B cell (primary cell): Measurements from ENCODE around the gene SFXN5. TPM values are rescaled to one million over a fixed set of nuclear protein-coding genes. Genes with fewer than 3 reads are reported as not detected.

Experiments used
- ATAC-seq: fragments of 200-7000 bp; cut with Tn5 transposase; one replicate; pipeline ENCODE4 v1.10.0; 2021; ENCODE audit warnings: low read depth, mild to moderate bottlenecking, moderate number of reproducible peaks, moderate library complexity
- CTCF ChIA-PET: fragments of 350-600 bp; sonication (Branson Sonifier 250); formaldehyde crosslinking; loops from one replicate; lab custom pipeline; 2021; ENCODE audit warnings: antibody characterized with exemption, inconsistent platforms; lab: Charles Lee
- POLR2A ChIA-PET: fragments of 350-600 bp; sonication (Branson Sonifier 250); formaldehyde crosslinking; loops from one replicate; lab custom pipeline; 2021; ENCODE audit warnings: antibody characterized with exemption; lab: Charles Lee
- DNase-seq: peaks from one replicate; pipeline ENCODE4 v3.0.0; 2013
- H2AFZ ChIP-seq: 2 replicates; pipeline ENCODE4 v1.6.1; 2012; ENCODE audit warnings: mild to moderate bottlenecking, low read depth, low read length; ENCODE audit not compliant: insufficient read depth, poor library complexity, severe bottlenecking
- H3K27ac ChIP-seq, 2 donors: 1 replicate in 1 of 2; 2 replicates in 1 of 2; pipeline ENCODE4 v1.5.1; 2012 to 2013; ENCODE audit warnings: low read length in 2 of 2, mild to moderate bottlenecking in 2 of 2, moderate library complexity in 1 of 2
- H3K27me3 ChIP-seq, 4 experiments: fragments of 200-600 bp in 1 of 4; sonication (generic) in 1 of 4; replicated peaks in 1 of 4; 1 replicate in 2 of 4; 2 replicates in 2 of 4; pipeline versions ENCODE4 v1.6.1 to v1.7.0; 2013 to 2016; ENCODE audit warnings: low read length in 3 of 4, mild to moderate bottlenecking in 2 of 4, mixed read lengths in 1 of 4, moderate library complexity in 1 of 4; ENCODE audit not compliant: insufficient read depth in 4 of 4, control insufficient read depth in 3 of 4; ENCODE audit errors: control extremely low read depth in 1 of 4
- H3K36me3 ChIP-seq, 2 experiments: replicated peaks in 1 of 2; 1 replicate in 1 of 2; 2 replicates in 1 of 2; pipeline versions ENCODE4 v1.6.1 to v1.7.1; 2013; ENCODE audit warnings: low read length in 1 of 2; ENCODE audit not compliant: insufficient read depth in 2 of 2, control insufficient read depth in 1 of 2; ENCODE audit errors: control extremely low read depth in 1 of 2, extremely low read depth in 1 of 2
- H3K4me1 ChIP-seq, 2 donors: fragments of 200-600 bp in 1 of 2; sonication (generic) in 1 of 2; 1 replicate in 1 of 2; 2 replicates in 1 of 2; pipeline versions ENCODE4 v1.5.1 to v1.6.1; 2013 to 2017; ENCODE audit warnings: low read length in 2 of 2; ENCODE audit not compliant: control insufficient read depth in 2 of 2, insufficient read depth in 2 of 2
- H3K4me2 ChIP-seq: replicated peaks from 2 replicates; pipeline ENCODE3; 2012; ENCODE audit warnings: mild to moderate bottlenecking, low read depth, low read length; ENCODE audit not compliant: poor library complexity, severe bottlenecking
- H3K4me3 ChIP-seq, 5 experiments: fragments of 200-600 bp in 1 of 5; sonication (generic) in 1 of 5; 1 replicate in 3 of 5; 2 replicates in 2 of 5; pipeline versions ENCODE4 v1.5.1 to v1.7.0; 2011 to 2016; ENCODE audit warnings: low read length in 4 of 5, mild to moderate bottlenecking in 4 of 5, low read depth in 2 of 5, control low read depth in 1 of 5, moderate library complexity in 1 of 5; ENCODE audit not compliant: insufficient read depth in 1 of 5; ENCODE audit errors: control extremely low read depth in 1 of 5, extremely low read depth in 1 of 5
- H3K79me2 ChIP-seq: fragments of 200-600 bp; sonication (generic); one replicate; pipeline ENCODE4 v1.6.0; 2016; ENCODE audit warnings: low read length; ENCODE audit not compliant: control insufficient read depth, insufficient read depth
- H3K9ac ChIP-seq: fragments of 200-600 bp; sonication (generic); 2 replicates; pipeline ENCODE4 v1.6.1; 2017; ENCODE audit warnings: mild to moderate bottlenecking, low read length, moderate library complexity
- H3K9me3 ChIP-seq, 3 donors: one replicate each; pipeline versions ENCODE4 v1.6.1 to v1.7.1; 2013; ENCODE audit warnings: low read length in 2 of 3; ENCODE audit not compliant: control insufficient read depth in 2 of 3, insufficient read depth in 1 of 3; ENCODE audit errors: control extremely low read depth in 1 of 3
- H4K20me1 ChIP-seq: 2 replicates; pipeline ENCODE4 v1.6.0; 2012; ENCODE audit warnings: mild to moderate bottlenecking, low read length; ENCODE audit not compliant: insufficient read depth, control insufficient read depth, poor library complexity, severe bottlenecking
- H3K27ac Mint-ChIP-seq: one replicate; pipeline ENCODE4 v1.8.0; 2021; ENCODE audit warnings: mixed read lengths
- H3K27me3 Mint-ChIP-seq: one replicate; pipeline ENCODE4 v1.8.0; 2021; ENCODE audit warnings: mixed read lengths
- H3K4me1 Mint-ChIP-seq: one replicate; pipeline ENCODE4 v1.8.0; 2021; ENCODE audit warnings: mixed read lengths
- H3K4me3 Mint-ChIP-seq: one replicate; pipeline ENCODE4 v1.8.0; 2021; ENCODE audit warnings: mixed read lengths
- H3K9me3 Mint-ChIP-seq: one replicate; pipeline ENCODE4 v1.8.0; 2022; ENCODE audit warnings: mixed read lengths; ENCODE audit not compliant: insufficient read depth
- CTCF ChIP-seq: fragments of 200-600 bp; IDR thresholded peaks from one replicate; pipeline ENCODE4 v1.8.0; 2022; ENCODE audit warnings: antibody characterized with exemption, mild to moderate bottlenecking
- EZH2 ChIP-seq: IDR thresholded peaks from 2 replicates; pipeline ENCODE4 v1.6.1; 2012; ENCODE audit warnings: borderline replicate concordance, low read depth, mild to moderate bottlenecking, moderate library complexity, low read length; ENCODE audit not compliant: insufficient read depth, poor library complexity, severe bottlenecking
- WGBS: methylation state at CpG from one replicate; pipeline ENCODE4 v1.1.5; 2013; ENCODE audit warnings: missing lambda C conversion rate; ENCODE audit not compliant: insufficient coverage; 5-methylcytosine and 5-hydroxymethylcytosine counted together
- intact Hi-C: fragments of 100-400 bp; cut with micrococcal nuclease; formaldehyde crosslinking; loops from one replicate; pipeline ENCODE4 v1.10.0; 2022
- polyA plus RNA-seq: library from polyadenylated mRNA; depleted of rRNA; stranded (reverse); fragments of >200 nt; gene quantifications from 2 replicates; pipeline ENCODE4 v1.2.3, GENCODE V29; 2012
- total RNA-seq, 2 donors: library from RNA; stranded (reverse); fragments of 120-200 nt in 1 of 2; gene quantifications; 1 replicate in 1 of 2; 2 replicates in 1 of 2; pipeline versions ENCODE4 v1.2.3 to v1.2.4, GENCODE V29; 2013 to 2022

The SFXN5 gene
- total and polyA plus RNA-seq, 2 donors (not counting 1 experiment from before 2014, with no cell fraction given): 8.0 to 16.9 TPM

- H3K9me3 Mint-ChIP-seq: no peaks in the 10 kb centered on the region
- H3K9ac ChIP-seq: no peak overlapping the region
- WGBS: 68% methylated on average over 2 of the region's 2 CpGs
- no peak overlapping the region for H3K4me3 Mint-ChIP-seq
- intact Hi-C loops: no loop called here
- CTCF ChIA-PET: no interaction called here
- H3K4me2 ChIP-seq: no peak overlapping the region
- no peaks in the 10 kb centered on the region for H3K4me1 ChIP-seq
- DNase-seq (no peak), ATAC-seq (no peak)
- H3K27ac ChIP-seq: no peak overlapping the region
- TF ChIP-seq EZH2 (no peak), CTCF (no peak)
- H2AFZ ChIP-seq: no peak overlapping the region
- no peak overlapping the region for H3K4me3 ChIP-seq
- no peak overlapping the region for H3K27ac Mint-ChIP-seq
- H3K4me1 Mint-ChIP-seq: no peaks in the 10 kb centered on the region
- POLR2A ChIA-PET: no interaction called here
- H3K27me3 ChIP-seq: no peaks in the 10 kb centered on the region
- peaks cover 0 to 2% (median 0%) of the 10 kb centered on the region in 3 donors for H3K9me3 ChIP-seq
- H4K20me1 ChIP-seq: no peaks in the 10 kb centered on the region
- no peaks in the 10 kb centered on the region for H3K27me3 Mint-ChIP-seq
- H3K36me3 ChIP-seq: no peaks in the 10 kb centered on the region
- H3K79me2 ChIP-seq: no peaks in the 10 kb centered on the region
Observed at GRCh38 chr2:73103018-73103542, 31.6 kb upstream of the SFXN5 start.

DNA sequence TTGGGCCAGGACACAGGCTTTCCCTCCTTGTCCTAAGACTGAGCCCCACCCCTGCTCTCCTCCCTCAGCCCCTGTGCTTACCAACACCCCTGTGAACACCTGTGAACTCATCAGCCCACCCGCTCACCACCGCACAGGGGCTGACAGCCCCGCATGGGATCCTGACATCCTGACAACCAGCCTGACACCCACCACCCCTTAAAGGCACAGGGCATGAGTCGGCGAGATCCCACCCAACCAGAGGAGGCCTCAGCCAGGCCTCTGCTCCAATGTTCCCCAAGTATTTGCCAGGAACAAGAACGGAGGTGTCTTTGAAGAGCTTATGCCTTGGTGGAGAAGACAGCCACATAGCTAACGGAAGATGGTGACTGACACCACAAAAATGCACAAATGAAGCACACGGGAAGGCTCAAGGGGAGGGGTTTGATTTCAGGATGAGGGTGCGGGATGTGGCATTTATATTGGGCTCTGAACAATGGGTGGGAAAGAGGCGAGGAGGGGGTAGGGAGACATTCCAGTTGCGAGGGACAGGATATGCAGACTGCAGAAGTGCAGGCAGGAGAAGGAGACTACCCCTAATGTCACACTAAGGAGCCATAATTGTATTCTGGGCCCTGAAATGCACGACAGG, 30.2 kb upstream of the SFXN5 start:
- Mint-ChIP-seq H3K4me1 (no peaks in the 10 kb centered on the region), H3K27ac (no peak overlapping the region), H3K4me3 (no peak overlapping the region), H3K9me3 (no peaks in the 10 kb centered on the region), H3K27me3 (no peaks in the 10 kb centered on the region)
- TF ChIP-seq CTCF (no peak), EZH2 (no peak)
- Histone ChIP-seq H3K9me3 (no peaks in the 10 kb centered on the region), H3K4me1 (no peaks in the 10 kb centered on the region), H3K4me3 (no peak overlapping the region), H3K27me3 (no peaks in the 10 kb centered on the region), H4K20me1 (no peaks in the 10 kb centered on the region), H2AFZ (no peak overlapping the region), H3K36me3 (no peaks in the 10 kb centered on the region), H3K4me2 (no peak overlapping the region), H3K27ac (no peak overlapping the region), H3K79me2 (no peaks in the 10 kb centered on the region), H3K9ac (no peak overlapping the region)
- ChIA-PET POLR2A (no interaction called here), CTCF (interaction anchor here (1.5 kb wide), 1 partner anchor 16 kb away, joined by 3 read pairs; no protein-coding TSS in a partner anchor)
- no peak for ATAC-seq
- intact Hi-C loops: no loop called here
- no peak for DNase-seq
- 91% methylated on average over 11 of the region's 12 CpGs for WGBS
